GM18526 (cell line): ENCODE measurements around the gene TRPV5.

ENCODE experiments used
- POLR2A ChIP-seq: IDR thresholded peaks from 3 replicates; pipeline ENCODE4 v1.6.1; 2011; ENCODE audit not compliant: insufficient read length; ENCODE audit errors: extremely low read depth

The TRPV5 gene

GRCh38 chr7:142865766-142866165, 67.8 kb downstream of the TRPV5 start:
- no peak for TF ChIP-seq POLR2A

DNA sequence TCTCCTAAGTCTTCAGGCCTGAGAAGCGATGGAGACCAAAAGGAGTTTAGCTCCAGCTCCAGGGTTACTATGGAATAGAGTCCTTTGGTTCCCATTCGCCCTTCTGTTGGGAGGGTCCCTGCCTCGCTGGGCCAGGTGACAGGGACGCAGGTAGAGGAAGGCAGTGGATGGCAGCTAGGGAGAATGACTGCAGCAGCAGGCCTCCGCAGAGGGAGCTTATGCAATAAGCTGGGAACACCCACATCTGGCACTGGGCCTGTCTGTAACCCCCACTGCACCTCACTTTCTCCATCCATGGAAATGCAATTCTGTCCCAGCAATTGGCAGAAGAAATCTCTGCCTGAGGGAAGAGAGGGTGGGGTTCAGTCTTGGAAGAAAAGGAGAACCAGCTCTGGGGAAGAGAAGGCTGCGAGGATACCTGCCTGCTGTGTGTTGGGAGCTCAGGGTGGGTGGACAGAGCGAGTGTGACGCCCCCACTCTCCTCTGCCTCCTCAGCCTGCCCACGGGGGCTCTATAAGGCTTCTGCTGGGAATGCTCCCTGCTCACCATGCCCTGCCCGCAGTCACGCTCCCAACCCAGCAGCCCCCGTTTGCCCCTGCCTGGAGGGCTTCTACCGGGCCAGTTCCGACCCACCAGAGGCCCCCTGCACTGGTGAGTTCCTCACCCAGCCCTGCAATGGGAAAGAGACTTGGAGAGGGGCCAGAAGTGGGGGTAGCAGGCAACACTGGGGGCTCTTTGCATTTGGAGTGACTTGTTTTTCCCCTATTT, 68.4 kb downstream of the TRPV5 start:
- no peak for TF ChIP-seq POLR2A

DNA sequence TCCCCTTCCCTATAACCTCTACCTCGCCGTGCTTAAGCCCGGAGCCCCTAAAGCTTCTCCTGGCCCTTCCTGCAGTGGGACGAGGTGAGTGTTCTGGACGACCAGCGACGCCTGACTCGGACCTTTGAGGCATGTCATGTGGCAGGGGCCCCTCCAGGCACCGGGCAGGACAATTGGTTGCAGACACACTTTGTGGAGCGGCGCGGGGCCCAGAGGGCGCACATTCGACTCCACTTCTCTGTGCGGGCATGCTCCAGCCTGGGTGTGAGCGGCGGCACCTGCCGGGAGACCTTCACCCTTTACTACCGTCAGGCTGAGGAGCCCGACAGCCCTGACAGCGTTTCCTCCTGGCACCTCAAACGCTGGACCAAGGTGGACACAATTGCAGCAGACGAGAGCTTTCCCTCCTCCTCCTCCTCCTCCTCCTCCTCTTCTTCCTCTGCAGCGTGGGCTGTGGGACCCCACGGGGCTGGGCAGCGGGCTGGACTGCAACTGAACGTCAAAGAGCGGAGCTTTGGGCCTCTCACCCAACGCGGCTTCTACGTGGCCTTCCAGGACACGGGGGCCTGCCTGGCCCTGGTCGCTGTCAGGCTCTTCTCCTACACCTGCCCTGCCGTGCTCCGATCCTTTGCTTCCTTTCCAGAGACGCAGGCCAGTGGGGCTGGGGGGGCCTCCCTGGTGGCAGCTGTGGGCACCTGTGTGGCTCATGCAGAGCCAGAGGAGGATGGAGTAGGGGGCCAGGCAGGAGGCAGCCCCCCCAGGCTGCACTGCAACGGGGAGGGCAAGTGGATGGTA, 69.5 kb downstream of the TRPV5 start:
- no peak for TF ChIP-seq POLR2A

- TF ChIP-seq POLR2A, result no peak
Measured at GRCh38 chr7:142862786-142863400, 70.7 kb downstream of the TRPV5 start.

DNA sequence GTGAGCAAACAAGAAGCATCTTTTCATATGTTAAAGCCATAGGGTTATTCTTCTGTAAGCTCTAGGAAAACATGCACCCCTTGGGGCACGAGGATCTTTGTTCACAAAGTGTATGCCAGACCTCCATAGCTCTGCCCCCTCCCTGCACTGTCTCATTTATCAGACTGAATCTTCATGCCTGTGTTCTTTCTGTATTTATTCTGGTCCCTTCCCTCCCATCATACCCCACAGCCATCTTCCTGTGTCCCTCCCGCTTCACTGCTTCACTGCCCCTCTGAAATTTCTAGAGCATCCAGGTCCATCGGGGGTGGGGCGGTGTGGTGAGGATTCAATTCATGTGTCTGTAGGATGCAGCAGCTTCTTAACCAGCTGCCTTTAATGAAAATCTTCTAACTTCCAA, 71.2 kb downstream of the TRPV5 start:
- TF ChIP-seq POLR2A, result no peak

- no peak for TF ChIP-seq POLR2A
Measured at GRCh38 chr7:142860968-142861367, 72.6 kb downstream of the TRPV5 start.

DNA sequence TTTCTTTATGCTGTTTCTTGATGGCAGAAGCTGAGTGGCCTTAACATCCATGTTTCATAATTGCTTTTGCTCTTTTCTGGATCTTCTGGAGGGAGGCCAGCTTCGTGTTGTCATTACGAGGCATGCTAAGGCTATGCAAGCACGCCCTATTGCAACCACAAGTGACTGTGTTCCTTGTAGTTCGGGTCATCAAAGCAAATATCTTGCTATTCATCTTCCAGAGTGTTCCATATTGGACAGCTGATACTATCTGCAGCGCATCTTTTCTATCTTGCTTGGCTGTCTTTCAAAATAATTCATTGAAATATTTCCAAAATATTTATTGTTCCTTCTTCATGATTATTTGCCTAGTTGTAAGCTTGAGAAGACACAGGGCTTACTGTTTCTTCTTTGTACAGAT, 73.7 kb downstream of the TRPV5 start:
- no peak for TF ChIP-seq POLR2A

DNA sequence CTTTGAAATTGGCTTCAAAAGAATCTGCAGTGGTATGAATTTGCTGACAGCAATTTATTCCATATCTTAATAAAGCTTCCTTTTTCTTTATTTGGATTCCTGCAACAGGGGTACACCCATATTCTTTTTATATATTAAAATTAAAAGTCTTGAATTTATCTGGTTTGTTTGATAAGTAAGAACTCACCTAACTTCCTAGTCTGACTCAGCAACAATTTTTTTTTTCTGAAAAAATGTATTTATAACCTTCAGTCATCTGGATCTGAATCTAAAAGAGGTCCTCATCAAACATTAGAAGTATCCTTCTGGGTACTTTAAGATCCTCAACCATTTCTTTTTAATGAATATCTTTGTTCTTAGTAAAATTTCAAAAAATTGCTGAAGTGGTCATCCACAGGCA, 74.1 kb downstream of the TRPV5 start:
- TF ChIP-seq POLR2A, result no peak
